Body of pancreas (tissue), 4 donors: ENCODE results near the gene TMEM212.

ENCODE experiments used
- CTCF ChIP-seq, 7 experiments: fragments of 450-650 bp in 4 of 7; fragments of 200-600 bp in 3 of 7; sonication (generic) in 3 of 7; IDR thresholded peaks; one replicate each; pipeline ENCODE4 v1.5.1; 2016 to 2019; ENCODE audit warnings: antibody characterized with exemption in 7 of 7
- POLR2A ChIP-seq, 3 donors: fragments of 450-650 bp; IDR thresholded peaks; one replicate each; pipeline ENCODE4 v1.6.1; 2016; ENCODE audit warnings: antibody characterized with exemption in 3 of 3, mild to moderate bottlenecking in 2 of 3

GRCh38 chr3:171845481-171846284, 2.5 kb downstream of the TMEM212 start:
- TF ChIP-seq CTCF (IDR thresholded peaks at IDR 0.05): no peak
- no peak for TF ChIP-seq POLR2A (IDR thresholded peaks at IDR 0.05)
